Activated naive CD4-positive, alpha-beta T cell treated with anti-CD3 and anti-CD28 coated beads, Interleukin-2, amount 50 U/mL, for 16 hours (primary cell): ENCODE results near the gene FHIT.
"Not testable (repeated sequence)": the region's sequence is repeated elsewhere in the genome, so short reads cannot be mapped to it uniquely, and the experiment has no call there.

Experiments used
- DNase-seq: peaks from one replicate; pipeline ENCODE4 v3.0.0-alpha.2; 2020

The FHIT gene

DNA sequence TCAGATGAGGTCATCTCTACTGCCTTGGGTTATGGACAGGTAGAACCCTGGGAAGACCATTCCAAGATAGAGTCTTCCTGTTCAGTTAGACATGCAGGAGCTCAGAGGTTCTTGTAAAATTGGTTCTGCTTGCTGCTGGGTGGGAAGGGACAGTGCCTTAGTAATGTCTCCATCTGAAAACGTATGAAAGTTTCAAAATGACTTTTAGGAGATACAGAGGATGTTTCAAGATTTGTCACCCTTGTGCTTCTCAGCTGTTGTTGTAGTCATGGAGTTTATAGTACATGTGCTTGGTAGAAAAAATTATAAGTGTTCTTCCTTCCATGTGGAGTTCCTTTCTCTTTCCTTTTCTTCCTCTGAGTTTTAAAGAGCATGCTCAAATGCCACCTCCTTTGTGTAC is 1316.2 kb downstream of the FHIT start:
- DNase-seq = peak; percentile 35

DNA sequence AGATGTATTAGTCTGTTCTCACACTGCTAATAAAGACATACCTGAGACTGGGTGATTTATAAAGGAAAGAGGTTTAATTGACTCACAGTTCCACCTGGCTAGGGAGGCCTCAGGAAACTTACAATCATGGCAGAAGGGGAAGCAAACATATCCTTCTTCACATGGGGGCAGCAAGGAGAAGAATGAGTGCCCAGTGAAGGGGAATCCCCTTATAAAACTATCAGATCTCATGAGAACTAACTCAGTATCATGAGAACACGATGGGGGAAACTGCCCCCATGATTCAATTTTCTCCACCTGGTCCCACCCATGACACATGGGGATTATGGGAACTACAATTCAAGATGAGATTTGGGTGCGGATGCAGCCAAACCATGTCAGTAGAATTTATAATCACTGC is 1316.7 kb downstream of the FHIT start:
- DNase-seq = not testable (repeated sequence)

DNA sequence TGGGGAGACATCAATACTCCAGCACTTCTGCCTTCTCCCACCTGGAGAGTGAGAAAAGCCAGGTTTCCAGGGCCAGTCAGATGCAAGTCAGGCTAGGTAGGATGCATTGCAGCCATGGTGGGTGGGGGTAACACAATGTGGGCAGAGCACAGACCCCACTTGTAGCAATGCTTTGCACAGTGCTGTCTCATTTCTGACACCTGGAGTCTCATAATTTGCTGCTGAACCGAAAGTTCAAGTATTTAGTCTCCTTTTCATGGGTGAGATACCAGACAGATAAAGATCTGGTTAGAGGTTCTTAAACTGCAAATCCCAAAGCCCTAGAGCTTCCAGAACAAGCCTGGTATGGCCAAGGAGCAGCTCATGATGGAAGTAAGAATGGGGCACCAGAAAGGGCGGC is 1321.1 kb downstream of the FHIT start:
- DNase-seq = no peak

DNA sequence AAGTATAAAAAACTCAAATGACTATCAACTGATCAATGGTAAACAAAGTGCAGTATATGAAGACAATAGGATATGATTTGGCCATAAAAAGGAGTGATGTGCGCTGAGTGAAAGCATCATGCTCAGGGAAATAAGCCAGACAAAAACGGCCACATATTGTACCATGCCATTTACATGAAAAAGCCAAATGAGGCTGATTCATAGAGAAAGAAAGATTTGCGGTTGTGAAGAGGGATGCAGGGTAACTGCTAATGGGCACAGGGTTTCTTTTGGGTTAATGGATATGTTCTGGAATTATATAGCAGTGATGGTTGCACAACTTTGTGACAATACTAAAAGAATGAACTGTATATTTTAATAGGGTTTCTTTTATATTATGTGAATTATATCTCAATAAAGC is 1324.2 kb downstream of the FHIT start:
- DNase-seq = no peak

DNA sequence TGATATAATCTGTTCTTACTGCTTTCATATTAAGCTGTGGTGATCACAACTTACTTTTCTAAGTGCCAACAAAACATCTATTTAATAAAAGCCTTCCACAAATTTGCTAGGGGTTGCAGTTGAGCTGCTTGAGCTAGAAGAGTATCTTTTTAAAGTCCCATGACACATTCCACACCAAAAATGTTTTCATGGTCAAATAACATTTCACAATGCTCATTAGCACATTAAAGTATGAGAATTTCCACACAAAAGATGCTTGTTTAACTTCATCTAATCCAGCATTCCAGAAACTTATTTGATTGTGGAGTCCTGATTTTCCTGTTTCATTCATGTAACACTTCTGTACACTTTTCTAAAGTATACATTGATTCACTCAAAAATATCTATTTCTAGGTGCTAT is 1325.3 kb downstream of the FHIT start:
- DNase-seq = no peak

DNA sequence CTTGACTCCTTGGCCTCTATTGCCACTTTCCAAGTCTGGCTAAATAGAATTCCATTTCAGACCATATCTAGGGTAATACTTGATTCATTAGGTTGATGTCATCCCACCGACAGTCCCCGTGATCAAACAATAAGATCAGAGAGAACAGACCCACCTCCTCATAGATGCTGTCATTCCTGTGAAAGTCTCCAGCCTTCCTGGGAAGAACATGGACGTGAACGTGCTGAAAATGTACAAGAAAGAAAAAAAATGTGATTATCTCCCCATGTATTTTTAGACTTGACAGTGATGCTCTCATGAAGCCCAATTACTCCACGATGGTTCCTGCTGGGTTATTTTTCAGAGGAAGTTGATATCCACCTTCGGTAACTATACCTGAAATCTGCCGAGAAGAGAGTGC is 1329.1 kb downstream of the FHIT start:
- no peak for DNase-seq

DNA sequence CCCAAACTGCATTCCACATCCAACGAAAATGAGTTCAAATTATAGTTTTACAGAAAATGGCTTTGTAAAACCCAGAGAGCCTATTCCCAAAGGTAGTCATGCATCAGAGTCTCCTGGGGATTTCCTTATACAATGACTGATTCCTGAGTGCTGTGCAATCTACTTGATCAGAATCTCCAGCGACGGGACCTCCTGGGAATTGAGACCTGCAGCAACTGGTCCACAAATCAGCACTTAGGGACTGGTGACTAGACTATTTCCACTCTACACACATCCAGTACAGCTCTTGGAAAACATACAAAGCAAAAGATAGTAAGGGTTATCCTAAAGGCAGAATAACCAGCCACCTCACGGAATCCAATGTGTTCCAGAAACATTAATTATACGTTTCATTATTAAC is 1330.4 kb downstream of the FHIT start:
- DNase-seq = no peak

DNA sequence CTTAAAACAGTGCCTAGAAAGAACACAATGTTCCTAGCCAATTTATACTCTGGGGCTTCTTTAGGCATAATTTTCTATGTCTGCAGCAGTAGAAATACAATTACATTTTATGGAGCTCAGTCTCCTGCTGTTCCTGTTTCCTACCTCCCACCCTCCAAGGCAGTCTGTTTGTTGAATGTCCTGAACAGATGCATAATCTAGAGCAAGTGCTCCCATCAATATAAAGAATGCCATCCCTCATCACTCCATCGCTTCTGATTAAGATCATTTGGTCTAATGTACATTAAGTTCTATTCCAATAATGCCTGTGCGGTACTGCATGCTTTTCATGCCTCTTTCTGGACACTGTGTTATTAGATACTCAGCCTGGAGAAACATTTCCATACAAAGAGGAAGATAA is 1331.7 kb downstream of the FHIT start:
- DNase-seq = no peak

DNA sequence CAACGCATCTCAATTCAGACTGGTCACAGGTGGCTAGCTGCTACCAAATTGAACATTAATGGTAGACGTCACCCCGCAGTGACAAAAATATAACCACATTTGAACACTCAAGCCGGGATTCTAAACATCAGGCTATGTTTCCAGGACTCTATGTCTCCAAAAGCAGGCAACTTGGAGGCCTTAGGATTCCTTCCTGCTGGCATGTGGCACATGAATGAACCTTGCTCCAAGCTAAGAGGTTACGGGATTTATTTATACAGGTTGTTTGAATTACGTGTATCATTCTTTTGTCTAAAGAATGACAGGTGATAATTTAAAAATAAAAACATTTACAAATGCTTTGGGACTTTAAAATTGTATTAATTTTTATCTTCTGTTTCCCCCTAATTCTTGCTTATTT is 1337.0 kb downstream of the FHIT start:
- DNase-seq = no peak

DNA sequence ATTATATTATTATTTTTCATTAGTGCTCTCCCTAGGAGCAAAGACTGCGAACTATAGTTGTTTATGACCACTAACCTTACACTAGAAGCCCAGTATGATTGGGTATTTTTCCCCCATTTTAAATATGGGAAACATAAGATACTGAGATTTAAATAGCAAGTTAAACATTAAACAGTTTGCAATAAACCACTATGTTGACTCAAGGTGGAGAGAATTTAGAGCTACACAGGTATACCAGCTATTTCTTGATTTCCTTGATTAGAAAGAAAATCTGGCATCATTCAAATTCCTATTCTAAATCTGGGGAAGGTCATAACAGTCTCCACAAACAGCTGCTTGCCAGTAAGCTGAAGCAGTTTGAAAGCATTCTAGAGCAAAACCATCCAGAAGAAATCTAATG is 1337.6 kb downstream of the FHIT start:
- no peak for DNase-seq

DNA sequence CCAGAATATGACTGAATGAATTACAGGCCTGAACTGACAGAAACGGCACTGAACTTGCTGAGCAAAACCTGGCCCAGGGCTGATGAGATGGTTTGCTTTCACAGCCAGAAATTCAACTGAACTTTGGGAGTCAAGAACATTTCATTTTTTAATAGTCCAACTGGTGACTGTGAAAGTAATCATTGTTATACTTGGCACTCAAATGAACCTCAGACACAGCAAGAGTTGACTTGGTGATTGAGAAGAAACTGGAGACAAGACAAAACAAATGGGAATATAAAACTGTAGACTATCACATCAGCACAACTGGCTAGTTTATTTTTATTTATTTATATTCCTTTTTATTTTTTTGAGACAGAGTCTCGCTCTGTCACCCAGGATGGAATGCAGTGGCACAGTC is 1342.6 kb downstream of the FHIT start:
- no peak for DNase-seq

DNA sequence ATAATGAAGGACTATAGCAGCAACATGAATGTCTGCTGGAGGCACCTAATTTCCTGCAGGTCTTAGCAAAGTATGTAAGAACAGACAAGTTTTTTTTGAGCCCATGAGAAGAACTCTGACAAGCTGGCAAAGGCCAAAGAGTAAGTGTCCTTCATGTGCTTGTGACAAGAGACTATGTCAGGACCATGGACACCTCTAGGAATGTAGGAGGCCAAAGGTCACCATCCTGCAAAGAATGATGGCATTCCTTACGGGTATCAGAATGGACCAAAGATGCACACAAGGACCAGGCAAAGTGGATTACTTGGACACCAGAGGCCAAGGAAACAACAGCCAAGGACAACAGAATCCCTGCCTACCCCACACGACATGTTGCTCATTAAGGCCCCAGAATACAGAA is 1343.0 kb downstream of the FHIT start:
- no peak for DNase-seq

DNA sequence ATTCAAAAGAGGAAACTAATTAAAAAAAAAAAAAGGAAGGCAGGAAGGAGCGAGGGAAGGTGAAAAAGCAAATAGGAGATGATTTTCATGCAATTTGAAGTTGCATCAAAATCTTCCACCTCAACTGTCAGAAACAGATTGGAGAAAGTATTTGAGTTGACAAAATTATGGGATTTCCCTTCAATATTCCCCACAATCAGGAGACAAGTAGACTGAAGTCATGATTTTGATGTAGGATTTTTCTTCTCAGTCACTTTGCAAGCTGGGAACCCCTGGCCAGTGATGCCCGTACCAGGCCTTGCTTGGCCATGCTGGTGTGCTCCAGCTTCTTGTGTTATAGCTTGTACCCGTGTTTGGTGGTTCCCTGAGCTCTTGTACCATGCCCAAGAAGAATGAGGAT is 1347.0 kb downstream of the FHIT start:
- DNase-seq = no peak

DNA sequence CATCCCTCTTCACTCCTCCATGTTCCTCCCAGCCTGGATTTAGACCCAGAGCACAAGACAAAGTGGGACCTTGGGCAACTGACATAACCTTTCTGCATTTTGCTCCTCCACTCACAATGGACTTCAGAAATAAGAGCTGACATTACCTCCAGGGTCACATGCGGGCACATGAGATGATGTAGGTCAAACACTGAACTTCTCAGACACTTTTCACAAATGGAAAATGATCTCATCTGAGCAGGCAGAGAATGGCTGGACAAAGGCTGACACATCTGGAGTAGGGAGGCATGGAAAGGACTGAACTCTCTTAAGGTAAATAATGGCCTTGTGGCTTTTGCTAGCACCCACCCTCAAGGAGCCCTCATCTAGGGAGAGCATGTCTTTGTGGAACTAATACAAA is 1352.2 kb downstream of the FHIT start:
- no peak for DNase-seq

DNA sequence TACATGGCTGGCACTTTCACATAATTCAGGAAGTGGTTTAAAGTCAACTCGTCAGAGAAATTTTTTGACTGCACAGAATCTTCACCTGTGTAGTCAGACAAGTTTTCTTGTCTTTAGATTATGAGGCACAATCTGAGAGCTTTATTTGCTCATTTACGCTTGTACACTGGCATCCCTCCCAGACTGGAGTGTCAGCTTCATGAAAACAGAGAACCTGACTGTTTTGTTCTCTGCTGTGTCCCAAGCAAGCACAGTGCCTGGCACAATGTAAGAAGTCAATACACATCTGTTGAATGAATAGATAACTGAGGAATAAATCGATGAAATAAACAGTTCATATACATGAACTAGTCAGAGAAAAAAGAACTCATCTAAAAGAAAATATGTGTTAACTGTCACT is 1355.3 kb downstream of the FHIT start:
- no peak for DNase-seq

DNA sequence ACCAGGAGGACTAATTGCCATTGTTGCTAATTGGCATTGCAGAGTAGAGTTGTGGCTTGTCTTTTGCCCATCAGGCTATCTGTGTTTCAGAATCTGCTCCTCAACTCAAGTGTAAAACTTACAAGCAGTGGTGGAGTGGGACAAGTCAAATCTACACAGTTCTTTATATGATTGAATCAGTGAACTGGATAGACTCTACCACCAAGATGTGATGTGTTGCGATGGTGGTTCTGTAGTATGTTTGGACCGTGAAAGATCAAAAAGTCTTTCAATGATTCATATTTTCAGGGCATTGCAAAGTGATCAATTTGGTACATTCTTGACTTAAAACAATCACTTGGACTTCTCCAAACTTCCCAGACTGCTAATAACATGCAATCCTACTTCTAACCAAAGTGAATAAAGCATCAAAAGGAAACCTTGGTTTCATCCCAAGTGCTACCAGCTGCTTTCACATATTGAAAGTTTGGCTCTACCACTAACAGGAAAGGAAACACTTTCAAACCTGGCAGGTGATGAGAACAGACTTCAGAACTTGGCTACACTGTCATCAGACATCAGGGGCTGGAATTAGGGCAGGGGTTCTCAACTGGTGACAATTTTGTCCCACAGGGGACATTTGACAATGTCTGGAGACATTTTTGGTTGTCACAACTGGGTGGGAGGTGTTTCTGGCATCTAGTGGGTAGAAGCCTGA is 1356.7 kb downstream of the FHIT start:
- no peak for DNase-seq

DNA sequence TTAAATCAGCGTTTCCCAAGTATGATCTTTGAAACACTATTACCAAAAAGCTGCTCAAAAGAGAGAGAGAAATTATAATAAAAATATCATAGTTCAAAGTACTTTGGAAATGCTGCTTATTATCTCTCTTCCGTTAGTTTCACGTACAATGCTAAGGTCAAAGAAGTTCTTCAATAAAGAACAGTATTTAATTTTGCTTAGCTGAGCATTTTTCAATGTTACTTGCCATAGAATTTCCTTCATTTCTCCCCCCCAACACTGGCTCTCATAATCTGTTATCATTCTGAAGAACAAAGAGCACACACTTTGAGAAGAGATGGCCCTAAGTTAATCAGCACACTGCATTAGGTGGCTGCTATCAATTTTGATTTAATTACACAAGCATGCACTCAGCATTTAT is 1360.6 kb downstream of the FHIT start:
- DNase-seq = no peak

DNA sequence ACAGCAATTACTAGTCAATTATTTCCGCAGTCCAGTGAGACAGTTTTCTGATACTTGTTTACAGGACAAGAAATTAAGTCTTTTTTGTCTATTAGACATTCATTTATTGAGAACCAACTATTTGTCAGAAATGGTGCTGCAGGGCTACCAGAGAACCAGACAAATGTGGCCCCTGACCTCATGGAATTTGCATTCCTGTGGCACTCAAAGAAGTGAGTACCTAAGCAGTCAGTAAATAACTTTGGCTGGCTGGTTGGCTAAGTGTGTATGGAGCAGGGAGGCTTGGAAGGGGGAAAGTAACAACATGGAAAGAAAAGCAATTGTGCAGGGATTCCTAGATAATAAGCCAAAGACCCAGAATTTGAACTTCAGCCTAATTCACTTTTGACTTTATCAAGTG is 1364.5 kb downstream of the FHIT start:
- no peak for DNase-seq

DNA sequence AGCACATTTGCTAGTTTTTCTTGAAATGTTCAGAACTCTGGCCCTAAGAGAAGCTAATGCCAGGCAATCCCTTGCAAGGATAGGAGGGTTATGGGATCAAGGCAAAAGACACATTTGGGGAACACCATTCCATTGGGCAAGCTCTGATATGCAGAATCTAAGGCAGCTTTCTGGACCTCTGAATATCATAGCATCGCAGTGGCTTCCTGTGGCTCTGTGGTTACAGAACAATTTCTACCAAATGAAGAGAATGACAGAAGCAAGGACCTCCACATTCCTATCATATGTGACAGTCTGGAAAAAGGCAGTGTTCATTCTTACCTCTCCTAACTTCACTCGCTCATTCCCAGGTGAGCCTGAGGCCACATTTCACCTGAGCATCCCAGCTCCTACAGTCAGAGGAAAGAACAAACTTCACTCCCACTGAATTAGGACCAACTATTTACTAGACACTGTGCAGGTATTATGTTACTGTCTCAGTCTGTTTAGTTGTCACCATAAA is 1365.3 kb downstream of the FHIT start:
- DNase-seq = no peak

DNA sequence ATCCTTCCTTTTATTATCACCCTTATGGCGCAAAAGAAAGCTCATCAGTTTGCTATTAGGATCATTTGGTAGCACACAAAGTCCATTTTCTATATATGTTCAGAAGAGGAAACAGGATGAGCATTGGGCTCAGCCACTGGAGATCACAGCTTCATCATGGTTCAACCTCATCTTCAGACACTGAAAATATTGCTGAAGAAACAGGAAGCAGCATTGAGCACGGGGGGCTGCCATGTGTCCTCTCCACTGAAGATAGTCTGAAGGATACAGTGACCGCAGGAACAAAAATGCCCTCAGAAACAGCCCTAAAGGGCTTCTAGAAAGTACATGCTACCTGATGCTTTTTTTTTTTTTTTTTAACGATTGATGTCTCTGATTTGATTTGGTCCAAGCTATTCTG is 1366.2 kb downstream of the FHIT start:
- no peak for DNase-seq

DNA sequence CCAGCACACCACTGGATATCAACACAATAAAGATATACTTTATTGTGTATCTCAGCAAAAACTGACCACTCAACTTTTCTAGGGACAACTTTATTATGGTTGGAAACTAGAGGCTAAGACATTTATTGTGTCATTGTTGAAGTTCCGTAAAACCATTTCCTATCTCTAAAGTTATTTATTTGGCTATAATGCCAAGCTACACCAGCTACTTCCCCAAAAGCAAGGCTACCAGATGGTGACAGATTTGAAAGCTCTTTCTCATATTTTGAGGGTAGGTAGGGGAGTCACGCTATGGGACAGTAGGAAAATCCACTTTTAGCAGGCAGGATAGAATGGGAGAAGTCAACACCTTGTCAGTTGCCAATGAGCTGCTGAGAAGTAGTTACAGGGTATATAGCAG is 1366.8 kb downstream of the FHIT start:
- no peak for DNase-seq

DNA sequence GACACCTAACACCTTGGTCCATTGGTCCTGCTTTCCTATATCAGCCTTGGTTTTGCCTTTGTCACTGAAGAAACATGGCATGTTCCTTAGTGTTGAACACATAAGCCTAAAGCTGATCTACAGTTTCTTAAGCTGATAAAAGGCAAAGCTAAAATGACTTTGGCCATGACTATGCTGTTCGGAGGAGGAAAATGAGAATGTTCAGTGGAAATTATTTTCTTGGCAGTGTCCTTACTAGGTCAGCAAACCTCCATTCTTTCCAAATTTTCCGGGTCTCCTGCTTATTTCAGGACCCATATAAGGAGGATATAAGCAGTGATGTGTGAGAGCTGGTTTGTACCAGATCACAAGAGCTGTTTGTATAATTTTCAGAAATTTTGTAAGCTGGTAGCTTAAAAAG is 1368.5 kb downstream of the FHIT start:
- DNase-seq = no peak

DNA sequence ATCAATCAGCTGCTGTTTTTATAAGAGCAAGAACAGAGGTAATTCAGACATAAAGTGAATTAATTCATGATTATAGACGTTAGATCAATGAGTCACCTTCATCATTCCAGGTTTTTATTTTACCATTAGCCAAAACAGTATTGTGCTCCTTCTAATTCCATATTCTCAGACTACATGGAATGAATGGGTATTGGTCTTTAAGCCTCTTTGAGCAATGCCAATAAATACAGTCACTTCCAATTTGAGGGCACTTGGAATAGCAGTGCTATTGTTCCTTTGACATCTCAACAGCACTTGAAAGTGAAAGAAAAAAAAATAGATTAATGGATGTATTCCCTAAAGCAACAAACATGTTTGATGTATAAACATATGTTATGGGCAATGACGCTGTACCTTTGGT is 1370.5 kb downstream of the FHIT start:
- DNase-seq = no peak

DNA sequence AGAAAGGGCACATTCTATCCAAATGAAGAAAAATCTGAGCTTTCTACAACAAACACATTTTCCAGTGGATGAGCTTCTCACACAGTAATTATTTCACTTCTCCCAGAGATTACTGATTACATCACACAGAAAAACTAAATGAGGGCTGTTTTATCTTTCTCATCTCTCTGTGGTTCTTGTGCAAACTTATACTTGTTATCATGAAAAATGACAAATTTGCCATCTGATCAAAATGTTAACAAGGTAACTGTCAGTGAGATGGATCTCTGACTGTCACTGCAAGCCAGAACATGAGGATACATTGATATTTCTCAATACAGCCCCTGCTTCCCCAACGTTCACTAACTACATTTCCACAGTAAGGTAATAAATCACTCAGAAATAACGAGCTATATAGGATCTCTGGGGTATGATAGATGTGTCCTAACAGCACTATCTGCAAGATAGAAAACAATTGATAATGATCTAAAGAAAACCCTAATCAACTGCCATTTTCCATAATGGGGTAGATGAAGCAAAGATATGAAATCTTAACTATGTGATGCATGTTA is 1372.1 kb downstream of the FHIT start:
- no peak for DNase-seq

DNA sequence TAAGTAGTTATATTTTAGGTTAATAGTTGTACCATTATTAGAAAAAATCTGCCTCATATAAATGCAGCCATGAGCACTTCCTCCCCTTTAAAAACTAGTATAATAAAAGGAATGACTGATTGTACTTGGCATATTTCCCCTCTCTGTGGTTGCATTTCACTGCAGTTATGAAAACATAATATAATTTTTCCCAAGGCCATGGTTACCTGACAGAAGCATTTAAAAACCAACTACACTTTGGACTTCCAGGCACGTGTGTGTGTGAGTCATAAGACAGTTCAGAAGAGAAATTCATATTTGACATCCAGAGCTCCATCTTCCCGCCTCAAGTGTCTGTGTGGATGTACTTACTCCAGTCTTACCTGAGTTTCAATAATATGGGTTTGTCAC is 1373.2 kb downstream of the FHIT start:
- DNase-seq = no peak
